Heart left ventricle (tissue), 16 donors: ENCODE results near the gene CRTC2. TPM values are rescaled to one million over a fixed set of nuclear protein-coding genes. Genes with fewer than 3 reads are reported as not detected.

Source experiments
- ATAC-seq, 4 donors: fragments of 200-7000 bp; cut with Tn5 transposase; one replicate each; pipeline ENCODE4 v1.9.1; 2020 to 2022; ENCODE audit warnings: moderate library complexity in 4 of 4, mild to moderate bottlenecking in 3 of 4, moderate number of reproducible peaks in 1 of 4
- DNase-seq, 5 donors: peaks; one replicate each; pipeline ENCODE4 v3.0.0-alpha.2; 2020
- H3K27ac ChIP-seq, 12 donors: fragments of 200-600 bp; sonication (generic) in 4 of 12; one replicate each; pipeline versions ENCODE4 v1.5.0 to v1.8.0; 2016 to 2022; ENCODE audit warnings: mild to moderate bottlenecking in 2 of 12
- H3K27me3 ChIP-seq, 9 donors: fragments of 200-600 bp; sonication (generic) in 2 of 9; one replicate each; pipeline versions ENCODE4 v1.5.1 to v1.8.0; 2016 to 2022; ENCODE audit warnings: mild to moderate bottlenecking in 3 of 9
- H3K36me3 ChIP-seq, 9 donors: fragments of 200-600 bp; sonication (generic) in 2 of 9; one replicate each; pipeline versions ENCODE4 v1.5.0 to v1.8.0; 2018 to 2022; ENCODE audit warnings: mild to moderate bottlenecking in 2 of 9
- H3K4me1 ChIP-seq, 12 donors: fragments of 200-600 bp; sonication (generic) in 4 of 12; one replicate each; pipeline versions ENCODE4 v1.5.0 to v1.8.0; 2016 to 2022; ENCODE audit warnings: mild to moderate bottlenecking in 3 of 12
- H3K4me3 ChIP-seq, 12 donors: fragments of 200-600 bp; sonication (generic) in 4 of 12; one replicate each; pipeline versions ENCODE4 v1.5.0 to v1.8.0; 2017 to 2022; ENCODE audit warnings: mild to moderate bottlenecking in 9 of 12, moderate library complexity in 4 of 12
- H3K9me3 ChIP-seq, 12 donors: fragments of 200-600 bp; sonication (generic) in 4 of 12; one replicate each; pipeline versions ENCODE4 v1.5.0 to v1.8.0; 2016 to 2022; ENCODE audit warnings: mild to moderate bottlenecking in 1 of 12
- POLR2A ChIP-seq, 2 donors: fragments of 450-650 bp; IDR thresholded peaks; one replicate each; pipeline ENCODE4 v1.6.1; 2017; ENCODE audit warnings: antibody characterized with exemption in 2 of 2, mild to moderate bottlenecking in 2 of 2, moderate library complexity in 2 of 2
- WGBS, 4 donors: extraction: QIAGEN DNeasy Blood & Tissue Kit in 2 of 4; methylation state at CpG; one replicate each; pipeline versions ENCODE4 v1.1.5 to v1.1.7; 2013 to 2018; 5-methylcytosine and 5-hydroxymethylcytosine counted together
- intact Hi-C, 10 donors: fragments of 100-400 bp; cut with DNase I; formaldehyde crosslinking; loops; one replicate each; pipeline versions ENCODE4 v1.11.1 to v1.14.2; 2022
- polyA plus RNA-seq, 2 donors: library from polyadenylated mRNA; stranded (reverse); fragments of 200-250 nt; gene quantifications; one replicate each; pipeline ENCODE4 v1.2.3, GENCODE V29; 2013
- total RNA-seq, 9 donors: library from RNA; depleted of rRNA in 2 of 9; stranded (reverse); fragments of >200 nt in 2 of 9; fragmentation: NEBNext Ultra II Directional in 3 of 9; extraction: Animal tissue kit (Norgen Biotek cat#: 25700) in 3 of 9; gene quantifications; one replicate each; pipeline versions ENCODE4 v1.1.0 to v1.2.4, GENCODE V29; 2016 to 2023
- TF ChIP-seq, protein P1 (sequence below), 12 donors: fragments of 200-600 bp; sonication (generic) in 4 of 12; IDR thresholded peaks; one replicate each; pipeline versions ENCODE4 v1.5.0 to v1.8.0; 2018 to 2022; ENCODE audit warnings: antibody characterized with exemption in 12 of 12, mild to moderate bottlenecking in 5 of 12
- donor health status: ischemic (EF 13 %, LVEDD 7.1; RV severe dilation, severe dysfunction).
- donor health status: healthy with polysubstance abuse.
- donor health status: DM: no; HTN: yes; CAD: no.
- donor health status: DM: no; HTN: no; CAD: no.
- donor health status: ischemic (EF 25% LVEDD 6.9; RV normal size, moderate dysfunction).
- donor health status: ischemic (EF 25% LVEDD 5.7; RV mildly dilated, moderate dysfunction).
- donor health status: healthy.
- donor health status: DM: yes; HTN: yes; CAD: no.
- donor health status: ischemic (EF 35%, LVEDD 5.7; RV mildly dilated, moderate dysfunction).
- donor health status: nonischemic (EF 11% LVEDD 7.7; RV severe dilation, severe dysfunction).
- donor health status: DM: yes; HTN: yes; CAD: no.
- donor health status: PGD.
- donor health status: ischemic (EF 29% LVEDD 5.4; RV normal size, mild dysfunction).
- donor health status: nonischemic (EF 23%, LVEDD 6.1; RV moderate dilation, normal function).

The CRTC2 gene
- total and polyA plus RNA-seq, 11 donors: 11.0 to 27.8 (median 21.2) TPM

DNA sequence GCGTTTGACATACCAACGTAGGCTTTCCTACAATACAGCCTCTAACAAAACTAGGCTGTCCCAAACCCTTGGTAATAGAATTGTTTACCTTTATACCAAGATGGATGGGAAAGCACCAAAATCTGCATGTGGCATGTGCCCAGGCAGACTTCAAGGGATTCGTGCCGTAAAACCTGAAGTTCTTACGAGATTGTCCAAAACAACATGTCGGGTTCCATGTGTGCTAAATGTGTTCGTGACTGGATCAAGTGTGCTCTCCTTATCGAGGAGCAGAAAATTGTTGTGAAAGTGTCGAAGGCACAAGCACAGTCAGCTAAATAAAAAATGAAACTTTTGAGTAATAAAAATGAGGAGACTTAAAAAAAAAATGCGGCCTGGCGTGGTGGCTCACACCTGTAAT lies 37.2 kb upstream of the CRTC2 start:
- Histone ChIP-seq H3K9me3 (no peaks in the 10 kb centered on the region), H3K36me3 (peaks cover 0 to 49% (median 39%) of the 10 kb centered on the region in 9 donors), H3K27ac (no peak overlapping the region), H3K27me3 (no peaks in the 10 kb centered on the region), H3K4me3 (no peak overlapping the region), H3K4me1 (peaks cover 5 to 30% (median 20%) of the 10 kb centered on the region in 12 donors)
- no peak for ATAC-seq
- intact Hi-C loops: loop anchor here in 3 of 10 donors (10.0 kb wide), 3 partner anchors 189 to 481 kb away; partner anchors contain the start of gene HAX1 (in 1 of the 3)
- TF ChIP-seq POLR2A (IDR thresholded peaks at IDR 0.05): no peak
- TF ChIP-seq, protein P1, sequence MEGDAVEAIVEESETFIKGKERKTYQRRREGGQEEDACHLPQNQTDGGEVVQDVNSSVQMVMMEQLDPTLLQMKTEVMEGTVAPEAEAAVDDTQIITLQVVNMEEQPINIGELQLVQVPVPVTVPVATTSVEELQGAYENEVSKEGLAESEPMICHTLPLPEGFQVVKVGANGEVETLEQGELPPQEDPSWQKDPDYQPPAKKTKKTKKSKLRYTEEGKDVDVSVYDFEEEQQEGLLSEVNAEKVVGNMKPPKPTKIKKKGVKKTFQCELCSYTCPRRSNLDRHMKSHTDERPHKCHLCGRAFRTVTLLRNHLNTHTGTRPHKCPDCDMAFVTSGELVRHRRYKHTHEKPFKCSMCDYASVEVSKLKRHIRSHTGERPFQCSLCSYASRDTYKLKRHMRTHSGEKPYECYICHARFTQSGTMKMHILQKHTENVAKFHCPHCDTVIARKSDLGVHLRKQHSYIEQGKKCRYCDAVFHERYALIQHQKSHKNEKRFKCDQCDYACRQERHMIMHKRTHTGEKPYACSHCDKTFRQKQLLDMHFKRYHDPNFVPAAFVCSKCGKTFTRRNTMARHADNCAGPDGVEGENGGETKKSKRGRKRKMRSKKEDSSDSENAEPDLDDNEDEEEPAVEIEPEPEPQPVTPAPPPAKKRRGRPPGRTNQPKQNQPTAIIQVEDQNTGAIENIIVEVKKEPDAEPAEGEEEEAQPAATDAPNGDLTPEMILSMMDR (IDR thresholded peaks at IDR 0.05): no peak
- DNase-seq: no peak
- WGBS, 4 donors: 91 to 97% (median 95%) methylated on average over 11 of the region's 11 CpGs

GRCh38 chr1:153995202-153995601 lies 36.8 kb upstream of the CRTC2 start:
- Histone ChIP-seq H3K27ac (no peak overlapping the region), H3K4me1 (peaks cover 5 to 32% (median 20%) of the 10 kb centered on the region in 12 donors), H3K36me3 (peaks cover 0 to 49% (median 39%) of the 10 kb centered on the region in 9 donors), H3K9me3 (no peaks in the 10 kb centered on the region), H3K27me3 (no peaks in the 10 kb centered on the region), H3K4me3 (no peak overlapping the region)
- intact Hi-C loops: loop anchor here in 3 of 10 donors (10.0 kb wide), 3 partner anchors 190 to 480 kb away; partner anchors contain the start of gene HAX1 (in 1 of the 3)
- ATAC-seq (no peak), DNase-seq (no peak)
- no peak for TF ChIP-seq POLR2A (IDR thresholded peaks at IDR 0.05)
- TF ChIP-seq, protein P1 (IDR thresholded peaks at IDR 0.05): no peak
- WGBS, 4 donors: 75 to 87% (median 81%) methylated on average over 3 of the region's 3 CpGs

DNA sequence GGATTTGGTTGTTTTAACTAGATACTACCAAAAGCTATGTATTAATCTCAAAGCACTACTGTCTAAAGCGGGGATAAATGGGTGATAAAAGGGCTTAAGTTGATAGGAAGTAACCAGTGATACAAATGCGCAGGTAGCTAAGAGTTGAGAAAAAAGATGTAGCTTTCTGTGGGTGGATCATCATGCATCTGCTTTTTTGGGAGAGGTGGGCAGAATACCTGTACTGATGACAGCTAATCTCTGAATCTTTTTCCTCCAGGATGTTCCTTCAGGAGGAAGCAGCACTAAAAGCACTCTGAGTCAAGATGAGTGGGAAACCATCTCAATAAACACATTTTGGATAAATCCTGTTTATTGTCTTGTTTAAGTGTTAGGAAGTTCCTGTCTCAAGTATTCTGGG lies 33.4 kb upstream of the CRTC2 start:
- intact Hi-C loops: loop anchor here in 5 of 10 donors (2.0 to 10.0 kb wide), 7 partner anchors 185 to 477 kb away; partner anchors contain the start of genes HAX1 (in 2 of the 5) and UBAP2L (in 1 of the 5)
- no peak for TF ChIP-seq POLR2A (IDR thresholded peaks at IDR 0.05)
- TF ChIP-seq, protein P1 (IDR thresholded peaks at IDR 0.05): no peak
- peak overlapping the region; percentile 3 to 93 (median 76) for H3K4me3 ChIP-seq
- no peaks in the 10 kb centered on the region for H3K27me3 ChIP-seq
- H3K9me3 ChIP-seq: no peaks in the 10 kb centered on the region
- peaks cover 0 to 49% (median 39%) of the 10 kb centered on the region in 9 donors for H3K36me3 ChIP-seq
- 90 to 95% (median 92%) methylated on average over 2 of the region's 2 CpGs for WGBS, 4 donors
- DNase-seq (no peak), ATAC-seq (no peak)
- peak overlapping the region in 5 of 12 donors; percentile 87 to 98 (median 94) for H3K27ac ChIP-seq
- peaks cover 5 to 41% (median 27%) of the 10 kb centered on the region in 12 donors for H3K4me1 ChIP-seq

GRCh38 chr1:153991151-153991630 lies 32.8 kb upstream of the CRTC2 start:
- peaks cover 5 to 47% (median 31%) of the 10 kb centered on the region in 12 donors for H3K4me1 ChIP-seq
- ATAC-seq (no peak), DNase-seq (no peak)
- no peaks in the 10 kb centered on the region for H3K9me3 ChIP-seq
- WGBS, 4 donors: 7 to 10% (median 8%) methylated on average over 9 of the region's 9 CpGs
- TF ChIP-seq POLR2A (IDR thresholded peaks at IDR 0.05): no peak
- TF ChIP-seq, protein P1 (IDR thresholded peaks at IDR 0.05): no peak
- peak overlapping the region; percentile 87 to 98 (median 94) for H3K27ac ChIP-seq
- peak overlapping the region; percentile 48 to 93 (median 77) for H3K4me3 ChIP-seq
- intact Hi-C loops: loop anchor here in 5 of 10 donors (2.0 to 10.0 kb wide), 7 partner anchors 186 to 476 kb away; partner anchors contain the start of genes HAX1 (in 2 of the 5) and UBAP2L (in 1 of the 5)
- H3K36me3 ChIP-seq: peaks cover 0 to 49% (median 39%) of the 10 kb centered on the region in 9 donors
- H3K27me3 ChIP-seq: no peaks in the 10 kb centered on the region
